Liver (tissue), 3 donors: ENCODE data around the gene GPR12.

Source experiments
- ATF3 ChIP-seq: IDR thresholded peaks from 2 replicates; pipeline ENCODE4 v1.6.1; 2016; ENCODE audit warnings: antibody characterized with exemption
- CTCF ChIP-seq: fragments of 150-350 bp; IDR thresholded peaks from 2 replicates; pipeline ENCODE4 v1.5.1; 2017; ENCODE audit warnings: improper control_type of control experiment, low read depth, low read length; ENCODE audit not compliant: missing input control
- JUND ChIP-seq, 2 donors: IDR thresholded peaks; 2 replicates each; pipeline ENCODE4 v1.6.1; 2016; ENCODE audit warnings: antibody characterized with exemption in 2 of 2
- MAX ChIP-seq: IDR thresholded peaks from 2 replicates; pipeline ENCODE4 v1.6.1; 2016; ENCODE audit warnings: antibody characterized with exemption
- REST ChIP-seq: IDR thresholded peaks from 2 replicates; pipeline ENCODE4 v1.6.1; 2016; ENCODE audit warnings: antibody characterized with exemption, mild to moderate bottlenecking
- donor health status: healthy.
- donor health status: healthy.

- TF ChIP-seq ATF3, result no peak
- TF ChIP-seq REST, result no peak
- no peak for TF ChIP-seq CTCF
- no peak for TF ChIP-seq MAX
- no peak for TF ChIP-seq JUND (IDR thresholded peaks at IDR 0.05)
Observed at GRCh38 chr13:26722321-26722720, 38.3 kb downstream of the GPR12 start.
